HS-5 (cell line): ENCODE data around the gene MTHFD1.

Source experiments
- DNase-seq: peaks from one replicate; pipeline ENCODE4 v3.0.0-alpha.2; 2012; ENCODE audit warnings: low read depth

MTHFD1 gene

GRCh38 chr14:64447876-64448670 is 59.9 kb downstream of the MTHFD1 start:
- no peak for DNase-seq

GRCh38 chr14:64450255-64450654 is 62.1 kb downstream of the MTHFD1 start:
- no peak for DNase-seq

- no peak for DNase-seq
Measured at GRCh38 chr14:64454671-64455070, 66.5 kb downstream of the MTHFD1 start.

- DNase-seq, result no peak
Measured at GRCh38 chr14:64459405-64460136, 71.4 kb downstream of the MTHFD1 start.

GRCh38 chr14:64461221-64461620 is 73.1 kb downstream of the MTHFD1 start:
- DNase-seq, result no peak

- DNase-seq, result no peak
Measured at GRCh38 chr14:64463195-64463594, 75.0 kb downstream of the MTHFD1 start.

- DNase-seq, result no peak
Measured at GRCh38 chr14:64463873-64464272, 75.7 kb downstream of the MTHFD1 start.

- DNase-seq, result no peak
Measured at GRCh38 chr14:64464651-64465050, 76.5 kb downstream of the MTHFD1 start.

GRCh38 chr14:64465191-64465822 is 77.2 kb downstream of the MTHFD1 start, which contains the start of gene AKAP5:
TSS of gene AKAP5 (plus strand) at chr14:64465499. CDS start at chr14:64468395, 2,896 bp downstream.
- no peak for DNase-seq

- no peak for DNase-seq
Measured at GRCh38 chr14:64465831-64466554, 77.8 kb downstream of the MTHFD1 start.

GRCh38 chr14:64467101-64467500 is 78.9 kb downstream of the MTHFD1 start:
- no peak for DNase-seq

GRCh38 chr14:64467566-64467965 is 79.4 kb downstream of the MTHFD1 start:
- DNase-seq, result no peak

- no peak for DNase-seq
Measured at GRCh38 chr14:64468451-64468850, 80.3 kb downstream of the MTHFD1 start.

GRCh38 chr14:64474041-64474440 is 85.9 kb downstream of the MTHFD1 start:
- DNase-seq, result no peak

GRCh38 chr14:64474698-64475097 is 86.5 kb downstream of the MTHFD1 start:
- no peak for DNase-seq

GRCh38 chr14:64475585-64476273 is 87.6 kb downstream of the MTHFD1 start:
- no peak for DNase-seq

GRCh38 chr14:64476438-64476837 is 88.3 kb downstream of the MTHFD1 start:
- DNase-seq, result no peak

GRCh38 chr14:64478634-64479250 is 90.6 kb downstream of the MTHFD1 start:
- DNase-seq, result no peak

GRCh38 chr14:64488590-64489099 is 100.5 kb downstream of the MTHFD1 start:
- DNase-seq, result no peak

GRCh38 chr14:64491637-64492036 is 103.5 kb downstream of the MTHFD1 start:
- DNase-seq, result no peak

- DNase-seq, result no peak
Measured at GRCh38 chr14:64493455-64493854, 105.3 kb downstream of the MTHFD1 start.
